Cardiac fibroblast (primary cell): ENCODE measurements around the gene IFTAP.

ENCODE experiments used
- DNase-seq, 2 donors: peaks; one replicate each; pipeline versions ENCODE4 v3.0.0 to v3.0.0-alpha.2; 2010; ENCODE audit warnings: low read depth in 2 of 2
- H3K4me3 ChIP-seq, 2 donors: replicated peaks in 1 of 2; 1 replicate in 1 of 2; 2 replicates in 1 of 2; pipeline ENCODE4 v1.5.1; 2011; ENCODE audit warnings: low read depth in 2 of 2, low read length in 2 of 2, mild to moderate bottlenecking in 2 of 2, moderate library complexity in 1 of 2
- TF ChIP-seq, protein P1 (sequence below): IDR thresholded peaks from one replicate; pipeline ENCODE4 v1.5.1; 2011; ENCODE audit warnings: low read depth, mild to moderate bottlenecking, low read length, inconsistent platforms

The IFTAP gene

DNA sequence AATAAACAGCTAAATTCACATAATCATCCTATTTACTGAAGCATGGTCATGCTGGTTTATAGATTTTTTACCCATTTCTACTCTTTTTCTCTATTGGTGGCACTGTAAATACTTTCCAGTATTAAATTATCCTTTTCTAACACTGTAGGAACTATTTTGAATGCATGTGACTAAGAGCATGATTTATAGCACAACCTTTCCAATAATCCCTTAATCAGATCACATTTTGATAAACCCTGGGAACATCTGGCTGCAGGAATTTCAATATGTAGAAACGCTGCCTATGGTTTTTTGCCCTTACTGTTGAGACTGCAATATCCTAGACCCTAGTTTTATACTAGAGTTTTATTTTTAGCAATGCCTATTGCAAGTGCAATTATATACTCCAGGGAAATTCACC lies 15.8 kb upstream of the IFTAP start:
- H3K4me3 ChIP-seq, result no peak overlapping the region
- TF ChIP-seq, protein P1, sequence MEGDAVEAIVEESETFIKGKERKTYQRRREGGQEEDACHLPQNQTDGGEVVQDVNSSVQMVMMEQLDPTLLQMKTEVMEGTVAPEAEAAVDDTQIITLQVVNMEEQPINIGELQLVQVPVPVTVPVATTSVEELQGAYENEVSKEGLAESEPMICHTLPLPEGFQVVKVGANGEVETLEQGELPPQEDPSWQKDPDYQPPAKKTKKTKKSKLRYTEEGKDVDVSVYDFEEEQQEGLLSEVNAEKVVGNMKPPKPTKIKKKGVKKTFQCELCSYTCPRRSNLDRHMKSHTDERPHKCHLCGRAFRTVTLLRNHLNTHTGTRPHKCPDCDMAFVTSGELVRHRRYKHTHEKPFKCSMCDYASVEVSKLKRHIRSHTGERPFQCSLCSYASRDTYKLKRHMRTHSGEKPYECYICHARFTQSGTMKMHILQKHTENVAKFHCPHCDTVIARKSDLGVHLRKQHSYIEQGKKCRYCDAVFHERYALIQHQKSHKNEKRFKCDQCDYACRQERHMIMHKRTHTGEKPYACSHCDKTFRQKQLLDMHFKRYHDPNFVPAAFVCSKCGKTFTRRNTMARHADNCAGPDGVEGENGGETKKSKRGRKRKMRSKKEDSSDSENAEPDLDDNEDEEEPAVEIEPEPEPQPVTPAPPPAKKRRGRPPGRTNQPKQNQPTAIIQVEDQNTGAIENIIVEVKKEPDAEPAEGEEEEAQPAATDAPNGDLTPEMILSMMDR, result no peak
- no peak for DNase-seq

GRCh38 chr11:36581536-36581935 lies 12.8 kb upstream of the IFTAP start:
- no peak overlapping the region for H3K4me3 ChIP-seq
- TF ChIP-seq, protein P1, result no peak
- no peak for DNase-seq

- DNase-seq, result no peak
- TF ChIP-seq, protein P1, result no peak
Observed at GRCh38 chr11:36583667-36584066, 10.6 kb upstream of the IFTAP start.

DNA sequence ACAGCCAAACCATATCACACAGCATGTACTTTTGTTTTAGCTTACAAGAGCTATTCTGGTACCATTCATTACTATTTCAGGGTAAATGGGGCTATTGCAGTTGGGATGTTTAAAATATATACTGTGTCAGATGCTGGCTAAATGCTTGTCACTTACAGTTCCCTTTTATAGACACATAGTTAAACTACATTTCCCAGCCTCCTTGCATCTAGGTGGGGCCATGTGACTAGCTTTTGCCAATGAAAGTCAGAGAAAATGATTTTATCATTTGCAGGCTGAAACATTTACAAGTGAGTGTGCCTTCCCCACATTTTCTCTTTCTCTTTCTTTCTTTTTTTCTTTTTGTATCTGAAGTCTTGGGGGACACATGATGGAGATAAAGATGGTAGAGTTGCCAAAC lies 7.8 kb upstream of the IFTAP start:
- no peak overlapping the region for H3K4me3 ChIP-seq
- TF ChIP-seq, protein P1, result no peak
- DNase-seq, result no peak

More at GRCh38 chr11:36583667-36584066, 10.6 kb upstream of the IFTAP start:
- H3K4me3 ChIP-seq, result no peak overlapping the region

DNA sequence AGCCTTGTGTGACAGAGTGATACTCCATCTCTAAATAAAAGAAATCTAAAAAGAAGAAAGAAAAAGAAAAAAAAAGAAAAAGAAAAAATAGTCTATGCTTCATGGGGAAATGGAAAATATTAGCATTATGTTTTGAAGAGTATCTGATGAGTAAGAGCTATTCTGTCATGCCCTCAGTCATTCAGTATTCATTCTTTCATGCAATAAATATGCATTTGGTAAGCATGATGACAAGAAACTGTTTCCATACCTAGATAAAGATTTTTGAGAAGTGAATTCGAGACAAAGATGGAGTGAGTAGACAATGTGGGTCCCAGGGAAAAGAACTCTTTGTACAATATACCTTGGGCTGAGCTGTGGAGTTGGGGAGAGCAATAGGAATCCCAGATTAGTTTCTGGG lies 6.2 kb upstream of the IFTAP start:
- DNase-seq, result peak in 1 of 2 donors; percentile 3
- TF ChIP-seq, protein P1, result no peak
- H3K4me3 ChIP-seq, result no peak overlapping the region

DNA sequence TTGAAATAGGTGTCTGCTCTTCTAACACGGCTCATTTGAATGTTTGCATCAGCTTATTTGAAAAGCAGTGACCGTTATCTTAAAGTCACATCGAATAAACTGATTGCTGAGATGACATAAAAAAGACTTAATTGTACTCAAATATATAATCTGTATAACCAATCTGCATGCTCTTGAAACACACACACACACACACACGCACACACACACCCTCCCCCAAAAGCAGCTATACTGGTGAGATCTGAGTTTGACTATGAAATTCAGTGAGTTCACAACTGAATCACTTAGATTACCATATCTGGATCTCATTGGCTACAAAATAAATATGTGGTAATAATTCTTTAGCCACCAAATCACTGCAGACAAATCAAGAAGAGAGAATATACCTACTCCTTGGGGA lies 3.8 kb upstream of the IFTAP start:
- TF ChIP-seq, protein P1, result no peak
- H3K4me3 ChIP-seq, result no peak overlapping the region
- DNase-seq, result no peak

- H3K4me3 ChIP-seq, result no peak overlapping the region
- DNase-seq, result no peak
Observed at GRCh38 chr11:36591433-36591832, 2.9 kb upstream of the IFTAP start.

More at GRCh38 chr11:36591433-36591832, 2.9 kb upstream of the IFTAP start:
- TF ChIP-seq, protein P1, result no peak
